ENCODE results near the gene D2HGDH. TPM values are rescaled to one million over a fixed set of nuclear protein-coding genes. Genes with fewer than 3 reads are reported as not detected.

D2HGDH gene
- total RNA-seq, 1 experiment from 2014 or later: 30.7 TPM

DNA sequence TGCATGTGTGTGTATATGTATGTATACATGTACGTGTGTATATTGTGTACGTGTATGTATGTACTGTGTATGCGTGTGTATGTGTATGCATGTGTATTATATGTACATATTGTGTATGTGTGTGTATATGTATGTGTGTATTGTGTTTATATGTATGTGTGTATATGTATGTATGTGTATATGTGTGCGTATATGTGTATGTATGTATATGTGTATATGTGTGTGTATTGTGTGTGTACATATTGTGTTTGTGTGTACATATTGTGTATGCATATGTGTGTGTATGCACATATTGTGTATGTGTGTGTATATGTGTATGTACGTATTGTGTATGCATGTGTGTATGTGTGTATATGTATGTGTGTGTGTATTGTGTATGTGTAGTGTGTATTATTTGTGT, 59.0 kb downstream of the D2HGDH start:
- ChIA-PET POLR2A (ENCODE audit: low non-redundant PET) (no interaction called here), CTCF (no interaction called here)
- H3K36me3 ChIP-seq (ENCODE audit: insufficient read depth, low read length, poor library complexity, severe bottlenecking): no peaks in the 10 kb centered on the region
- intact Hi-C loops (cut with micrococcal nuclease; ENCODE audit: unreplicated experiment): no loop called here
- no peaks in the 10 kb centered on the region for H3K27me3 ChIP-seq (replicated peaks; ENCODE audit: insufficient read depth, low read depth, low read length, poor library complexity)
- no peaks in the 10 kb centered on the region for H3K9me3 ChIP-seq (ENCODE audit: low read depth, low read length, poor library complexity, severe bottlenecking)
- no TSS peak for BruUV-seq (replicated peaks)
- TF ChIP-seq, protein P1, sequence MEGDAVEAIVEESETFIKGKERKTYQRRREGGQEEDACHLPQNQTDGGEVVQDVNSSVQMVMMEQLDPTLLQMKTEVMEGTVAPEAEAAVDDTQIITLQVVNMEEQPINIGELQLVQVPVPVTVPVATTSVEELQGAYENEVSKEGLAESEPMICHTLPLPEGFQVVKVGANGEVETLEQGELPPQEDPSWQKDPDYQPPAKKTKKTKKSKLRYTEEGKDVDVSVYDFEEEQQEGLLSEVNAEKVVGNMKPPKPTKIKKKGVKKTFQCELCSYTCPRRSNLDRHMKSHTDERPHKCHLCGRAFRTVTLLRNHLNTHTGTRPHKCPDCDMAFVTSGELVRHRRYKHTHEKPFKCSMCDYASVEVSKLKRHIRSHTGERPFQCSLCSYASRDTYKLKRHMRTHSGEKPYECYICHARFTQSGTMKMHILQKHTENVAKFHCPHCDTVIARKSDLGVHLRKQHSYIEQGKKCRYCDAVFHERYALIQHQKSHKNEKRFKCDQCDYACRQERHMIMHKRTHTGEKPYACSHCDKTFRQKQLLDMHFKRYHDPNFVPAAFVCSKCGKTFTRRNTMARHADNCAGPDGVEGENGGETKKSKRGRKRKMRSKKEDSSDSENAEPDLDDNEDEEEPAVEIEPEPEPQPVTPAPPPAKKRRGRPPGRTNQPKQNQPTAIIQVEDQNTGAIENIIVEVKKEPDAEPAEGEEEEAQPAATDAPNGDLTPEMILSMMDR (conservative IDR thresholded peaks at IDR 0.05; ENCODE audit: low read depth, low read length): no peak
- no peak for TF ChIP-seq EZH2 (IDR thresholded peaks at IDR 0.05; ENCODE audit: borderline replicate concordance, low read depth, low read length, poor library complexity, severe bottlenecking)
- DNase-seq (ENCODE audit: low spot score): no peak
- H3K4me3 ChIP-seq (ENCODE audit: low read depth, low read length, poor library complexity, severe bottlenecking): no peak overlapping the region
- H3K27ac ChIP-seq (ENCODE audit: low read depth, low read length, poor library complexity, severe bottlenecking): no peak overlapping the region
- H3K4me1 ChIP-seq (ENCODE audit: insufficient read depth, low read length, poor library complexity, severe bottlenecking): no peaks in the 10 kb centered on the region

DNA sequence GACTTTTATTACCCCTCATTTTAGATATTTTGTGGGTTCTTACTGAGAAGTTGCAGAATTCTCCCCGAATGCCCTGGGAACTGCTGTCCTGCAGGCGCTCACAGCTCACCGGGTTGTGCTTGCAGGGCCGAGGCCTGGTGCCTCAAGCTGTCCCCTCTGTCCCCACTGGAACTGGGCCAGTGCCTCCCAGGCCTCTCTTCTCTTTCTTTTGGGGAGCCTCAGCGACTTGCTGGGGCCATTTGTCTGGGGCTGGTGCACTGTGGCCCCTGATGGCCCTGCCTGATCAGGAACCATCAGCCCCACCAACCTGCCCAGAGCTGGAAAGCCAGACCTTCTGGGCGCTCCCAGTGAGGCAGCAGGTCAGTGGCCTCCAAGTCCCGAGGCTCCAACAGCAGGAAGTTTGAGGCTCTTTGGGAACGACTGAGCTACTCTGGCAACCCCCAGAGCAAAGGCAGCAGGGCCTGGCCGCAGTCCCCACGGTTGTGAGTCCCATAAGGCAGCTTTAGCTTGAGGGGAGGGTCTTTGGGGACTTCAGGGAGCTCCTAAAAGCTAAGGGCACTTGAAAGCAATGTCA, 59.9 kb downstream of the D2HGDH start:
- TF ChIP-seq, protein P1 (conservative IDR thresholded peaks at IDR 0.05; ENCODE audit: low read depth, low read length): no peak
- no peak for TF ChIP-seq EZH2 (IDR thresholded peaks at IDR 0.05; ENCODE audit: borderline replicate concordance, low read depth, low read length, poor library complexity, severe bottlenecking)
- BruUV-seq (replicated peaks): no TSS peak
- Histone ChIP-seq H3K27ac (ENCODE audit: low read depth, low read length, poor library complexity, severe bottlenecking) (no peak overlapping the region), H3K27me3 (replicated peaks; ENCODE audit: insufficient read depth, low read depth, low read length, poor library complexity) (no peaks in the 10 kb centered on the region), H3K4me3 (ENCODE audit: low read depth, low read length, poor library complexity, severe bottlenecking) (no peak overlapping the region), H3K36me3 (ENCODE audit: insufficient read depth, low read length, poor library complexity, severe bottlenecking) (no peaks in the 10 kb centered on the region), H3K9me3 (ENCODE audit: low read depth, low read length, poor library complexity, severe bottlenecking) (no peaks in the 10 kb centered on the region), H3K4me1 (ENCODE audit: insufficient read depth, low read length, poor library complexity, severe bottlenecking) (no peaks in the 10 kb centered on the region)
- ChIA-PET POLR2A (ENCODE audit: low non-redundant PET) (no interaction called here), CTCF (no interaction called here)
- intact Hi-C loops (cut with micrococcal nuclease; ENCODE audit: unreplicated experiment): no loop called here
- DNase-seq (ENCODE audit: low spot score): no peak

DNA sequence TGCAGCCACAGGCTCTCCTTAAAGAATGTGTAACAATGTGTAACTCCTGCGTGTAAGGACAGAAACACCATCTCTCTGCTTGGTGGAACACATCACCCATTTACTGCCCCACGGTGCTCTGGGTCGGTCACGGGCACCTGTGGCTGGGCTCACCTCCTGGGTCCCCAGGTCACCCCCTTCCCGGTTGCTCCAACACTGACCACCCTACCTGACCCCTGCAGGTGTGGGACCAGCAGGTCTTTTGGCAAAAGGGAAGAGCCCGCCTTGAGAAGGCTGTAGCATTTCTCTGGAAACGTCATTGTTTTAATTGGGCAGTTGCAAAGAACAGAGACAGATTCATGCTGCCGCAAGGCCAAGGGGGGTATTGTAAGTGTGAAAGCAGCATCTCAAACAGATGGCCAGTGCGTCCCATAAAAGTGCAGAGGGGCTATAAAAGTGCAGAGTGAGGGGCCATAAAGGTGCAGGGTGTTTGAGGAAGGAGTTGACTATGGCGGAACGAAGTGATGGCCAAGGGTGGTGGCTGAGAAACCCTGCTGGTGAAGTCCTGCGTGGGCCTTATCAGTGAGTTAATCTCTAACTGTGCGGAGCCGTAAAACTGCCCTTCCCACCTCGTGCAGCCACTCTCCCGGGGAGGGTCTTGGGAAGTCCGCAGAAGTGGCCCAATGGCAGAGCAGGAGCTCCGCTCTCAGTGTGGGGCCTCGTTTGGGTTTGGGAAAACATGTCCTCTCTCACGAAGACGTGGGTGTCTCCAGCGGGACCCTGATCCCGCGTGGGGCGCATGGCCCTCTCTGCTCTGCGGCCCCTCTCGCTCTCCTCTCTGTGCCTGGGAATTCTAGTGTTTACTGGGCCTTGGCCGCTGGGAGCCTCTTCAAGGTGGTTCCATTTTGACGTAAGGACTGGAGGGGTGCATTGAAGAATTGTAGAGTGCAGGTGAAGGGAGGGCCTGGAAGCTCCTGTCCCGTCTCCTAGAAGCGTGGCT, 60.9 kb downstream of the D2HGDH start:
- intact Hi-C loops (cut with micrococcal nuclease; ENCODE audit: unreplicated experiment): no loop called here
- no TSS peak for BruUV-seq (replicated peaks)

More for the DNA sequence above, 60.9 kb downstream of the D2HGDH start:
- no peak for DNase-seq (ENCODE audit: low spot score)
- ChIA-PET POLR2A (ENCODE audit: low non-redundant PET) (no interaction called here), CTCF (no interaction called here)
- Histone ChIP-seq H3K4me3 (ENCODE audit: low read depth, low read length, poor library complexity, severe bottlenecking) (no peak overlapping the region), H3K9me3 (ENCODE audit: low read depth, low read length, poor library complexity, severe bottlenecking) (no peaks in the 10 kb centered on the region), H3K36me3 (ENCODE audit: insufficient read depth, low read length, poor library complexity, severe bottlenecking) (no peaks in the 10 kb centered on the region), H3K27me3 (replicated peaks; ENCODE audit: insufficient read depth, low read depth, low read length, poor library complexity) (no peaks in the 10 kb centered on the region), H3K27ac (ENCODE audit: low read depth, low read length, poor library complexity, severe bottlenecking) (no peak overlapping the region), H3K4me1 (ENCODE audit: insufficient read depth, low read length, poor library complexity, severe bottlenecking) (no peaks in the 10 kb centered on the region)
- TF ChIP-seq EZH2 (IDR thresholded peaks at IDR 0.05; ENCODE audit: borderline replicate concordance, low read depth, low read length, poor library complexity, severe bottlenecking): no peak
- TF ChIP-seq, protein P1 (conservative IDR thresholded peaks at IDR 0.05; ENCODE audit: low read depth, low read length): no peak
